B cell (primary cell): Measurements from ENCODE around the gene ELMO1. TPM values are rescaled to one million over a fixed set of nuclear protein-coding genes. Genes with fewer than 3 reads are reported as not detected.

Source experiments
- ATAC-seq: fragments of 200-7000 bp; cut with Tn5 transposase; one replicate; pipeline ENCODE4 v1.10.0; 2021; ENCODE audit warnings: low read depth, mild to moderate bottlenecking, moderate number of reproducible peaks, moderate library complexity
- CTCF ChIA-PET: fragments of 350-600 bp; sonication (Branson Sonifier 250); formaldehyde crosslinking; loops from one replicate; lab custom pipeline; 2021; ENCODE audit warnings: antibody characterized with exemption, inconsistent platforms; lab: Charles Lee
- POLR2A ChIA-PET: fragments of 350-600 bp; sonication (Branson Sonifier 250); formaldehyde crosslinking; loops from one replicate; lab custom pipeline; 2021; ENCODE audit warnings: antibody characterized with exemption; lab: Charles Lee
- DNase-seq: peaks from one replicate; pipeline ENCODE4 v3.0.0; 2013
- H2AFZ ChIP-seq: 2 replicates; pipeline ENCODE4 v1.6.1; 2012; ENCODE audit warnings: mild to moderate bottlenecking, low read depth, low read length; ENCODE audit not compliant: insufficient read depth, poor library complexity, severe bottlenecking
- H3K27ac ChIP-seq, 2 donors: 1 replicate in 1 of 2; 2 replicates in 1 of 2; pipeline ENCODE4 v1.5.1; 2012 to 2013; ENCODE audit warnings: low read length in 2 of 2, mild to moderate bottlenecking in 2 of 2, moderate library complexity in 1 of 2
- H3K27me3 ChIP-seq, 4 experiments: fragments of 200-600 bp in 1 of 4; sonication (generic) in 1 of 4; replicated peaks in 1 of 4; 1 replicate in 2 of 4; 2 replicates in 2 of 4; pipeline versions ENCODE4 v1.6.1 to v1.7.0; 2013 to 2016; ENCODE audit warnings: low read length in 3 of 4, mild to moderate bottlenecking in 2 of 4, mixed read lengths in 1 of 4, moderate library complexity in 1 of 4; ENCODE audit not compliant: insufficient read depth in 4 of 4, control insufficient read depth in 3 of 4; ENCODE audit errors: control extremely low read depth in 1 of 4
- H3K36me3 ChIP-seq, 2 experiments: replicated peaks in 1 of 2; 1 replicate in 1 of 2; 2 replicates in 1 of 2; pipeline versions ENCODE4 v1.6.1 to v1.7.1; 2013; ENCODE audit warnings: low read length in 1 of 2; ENCODE audit not compliant: insufficient read depth in 2 of 2, control insufficient read depth in 1 of 2; ENCODE audit errors: control extremely low read depth in 1 of 2, extremely low read depth in 1 of 2
- H3K4me1 ChIP-seq, 2 donors: fragments of 200-600 bp in 1 of 2; sonication (generic) in 1 of 2; 1 replicate in 1 of 2; 2 replicates in 1 of 2; pipeline versions ENCODE4 v1.5.1 to v1.6.1; 2013 to 2017; ENCODE audit warnings: low read length in 2 of 2; ENCODE audit not compliant: control insufficient read depth in 2 of 2, insufficient read depth in 2 of 2
- H3K4me2 ChIP-seq: replicated peaks from 2 replicates; pipeline ENCODE3; 2012; ENCODE audit warnings: mild to moderate bottlenecking, low read depth, low read length; ENCODE audit not compliant: poor library complexity, severe bottlenecking
- H3K4me3 ChIP-seq, 5 experiments: fragments of 200-600 bp in 1 of 5; sonication (generic) in 1 of 5; 1 replicate in 3 of 5; 2 replicates in 2 of 5; pipeline versions ENCODE4 v1.5.1 to v1.7.0; 2011 to 2016; ENCODE audit warnings: low read length in 4 of 5, mild to moderate bottlenecking in 4 of 5, low read depth in 2 of 5, control low read depth in 1 of 5, moderate library complexity in 1 of 5; ENCODE audit not compliant: insufficient read depth in 1 of 5; ENCODE audit errors: control extremely low read depth in 1 of 5, extremely low read depth in 1 of 5
- H3K79me2 ChIP-seq: fragments of 200-600 bp; sonication (generic); one replicate; pipeline ENCODE4 v1.6.0; 2016; ENCODE audit warnings: low read length; ENCODE audit not compliant: control insufficient read depth, insufficient read depth
- H3K9ac ChIP-seq: fragments of 200-600 bp; sonication (generic); 2 replicates; pipeline ENCODE4 v1.6.1; 2017; ENCODE audit warnings: mild to moderate bottlenecking, low read length, moderate library complexity
- H3K9me3 ChIP-seq, 3 donors: one replicate each; pipeline versions ENCODE4 v1.6.1 to v1.7.1; 2013; ENCODE audit warnings: low read length in 2 of 3; ENCODE audit not compliant: control insufficient read depth in 2 of 3, insufficient read depth in 1 of 3; ENCODE audit errors: control extremely low read depth in 1 of 3
- H4K20me1 ChIP-seq: 2 replicates; pipeline ENCODE4 v1.6.0; 2012; ENCODE audit warnings: mild to moderate bottlenecking, low read length; ENCODE audit not compliant: insufficient read depth, control insufficient read depth, poor library complexity, severe bottlenecking
- H3K27ac Mint-ChIP-seq: one replicate; pipeline ENCODE4 v1.8.0; 2021; ENCODE audit warnings: mixed read lengths
- H3K27me3 Mint-ChIP-seq: one replicate; pipeline ENCODE4 v1.8.0; 2021; ENCODE audit warnings: mixed read lengths
- H3K4me1 Mint-ChIP-seq: one replicate; pipeline ENCODE4 v1.8.0; 2021; ENCODE audit warnings: mixed read lengths
- H3K4me3 Mint-ChIP-seq: one replicate; pipeline ENCODE4 v1.8.0; 2021; ENCODE audit warnings: mixed read lengths
- H3K9me3 Mint-ChIP-seq: one replicate; pipeline ENCODE4 v1.8.0; 2022; ENCODE audit warnings: mixed read lengths; ENCODE audit not compliant: insufficient read depth
- CTCF ChIP-seq: fragments of 200-600 bp; IDR thresholded peaks from one replicate; pipeline ENCODE4 v1.8.0; 2022; ENCODE audit warnings: antibody characterized with exemption, mild to moderate bottlenecking
- EZH2 ChIP-seq: IDR thresholded peaks from 2 replicates; pipeline ENCODE4 v1.6.1; 2012; ENCODE audit warnings: borderline replicate concordance, low read depth, mild to moderate bottlenecking, moderate library complexity, low read length; ENCODE audit not compliant: insufficient read depth, poor library complexity, severe bottlenecking
- WGBS: methylation state at CpG from one replicate; pipeline ENCODE4 v1.1.5; 2013; ENCODE audit warnings: missing lambda C conversion rate; ENCODE audit not compliant: insufficient coverage; 5-methylcytosine and 5-hydroxymethylcytosine counted together
- intact Hi-C: fragments of 100-400 bp; cut with micrococcal nuclease; formaldehyde crosslinking; loops from one replicate; pipeline ENCODE4 v1.10.0; 2022
- polyA plus RNA-seq: library from polyadenylated mRNA; depleted of rRNA; stranded (reverse); fragments of >200 nt; gene quantifications from 2 replicates; pipeline ENCODE4 v1.2.3, GENCODE V29; 2012
- total RNA-seq, 2 donors: library from RNA; stranded (reverse); fragments of 120-200 nt in 1 of 2; gene quantifications; 1 replicate in 1 of 2; 2 replicates in 1 of 2; pipeline versions ENCODE4 v1.2.3 to v1.2.4, GENCODE V29; 2013 to 2022

Gene ELMO1
- total and polyA plus RNA-seq, 2 donors (not counting 1 experiment from before 2014, with no cell fraction given): 44.7 to 177 TPM

GRCh38 chr7:37181550-37181932, 267.1 kb downstream of the ELMO1 start:
- Histone ChIP-seq H3K79me2 (no peaks in the 10 kb centered on the region), H3K4me2 (no peak overlapping the region), H3K9ac (no peak overlapping the region), H3K9me3 (no peaks in the 10 kb centered on the region), H2AFZ (no peak overlapping the region), H3K27ac (no peak overlapping the region), H3K4me1 (no peaks in the 10 kb centered on the region), H3K36me3 (peaks cover 0 to 16% of the 10 kb centered on the region in 2 experiments), H3K4me3 (no peak overlapping the region), H4K20me1 (peaks cover 8% of the 10 kb centered on the region), H3K27me3 (no peaks in the 10 kb centered on the region)
- POLR2A ChIA-PET: no interaction called here
- no peak for DNase-seq
- no peak overlapping the region for H3K4me3 Mint-ChIP-seq
- no peaks in the 10 kb centered on the region for H3K27me3 Mint-ChIP-seq
- no peak overlapping the region for H3K27ac Mint-ChIP-seq
- CTCF ChIA-PET: interaction anchor here (0.7 to 5.0 kb wide), 52 partner anchors 8 to 1637 kb away, joined by 3 to 118 read pairs (median 4); no protein-coding TSS in a partner anchor
- no peak for ATAC-seq
- TF ChIP-seq CTCF: no peak
- TF ChIP-seq EZH2: no peak
- intact Hi-C loops: no loop called here
- no peaks in the 10 kb centered on the region for H3K9me3 Mint-ChIP-seq
- H3K4me1 Mint-ChIP-seq: no peaks in the 10 kb centered on the region

- ChIA-PET CTCF (interaction anchor here (0.7 to 5.0 kb wide), 24 partner anchors 10 to 864 kb away, joined by 3 to 118 read pairs (median 6); no protein-coding TSS in a partner anchor), POLR2A (no interaction called here)
- H3K27ac Mint-ChIP-seq: no peak overlapping the region
- no peak overlapping the region for H3K9ac ChIP-seq
- no peaks in the 10 kb centered on the region for H3K27me3 ChIP-seq
- H3K27me3 Mint-ChIP-seq: no peaks in the 10 kb centered on the region
- H3K4me1 Mint-ChIP-seq: no peaks in the 10 kb centered on the region
- H3K9me3 ChIP-seq: no peaks in the 10 kb centered on the region
- no peaks in the 10 kb centered on the region for H3K4me1 ChIP-seq
- no peak overlapping the region for H3K4me2 ChIP-seq
- no peak overlapping the region for H2AFZ ChIP-seq
- 100% methylated on average over 1 of the region's 7 CpGs for WGBS
- H4K20me1 ChIP-seq: peaks cover 8% of the 10 kb centered on the region
- DNase-seq (no peak), ATAC-seq (no peak)
- H3K4me3 Mint-ChIP-seq: no peak overlapping the region
- TF ChIP-seq EZH2 (no peak), CTCF (no peak)
- intact Hi-C loops: no loop called here
- no peaks in the 10 kb centered on the region for H3K9me3 Mint-ChIP-seq
- peaks cover 0 to 16% of the 10 kb centered on the region in 2 experiments for H3K36me3 ChIP-seq
- no peak overlapping the region for H3K4me3 ChIP-seq
- H3K27ac ChIP-seq: no peak overlapping the region
- H3K79me2 ChIP-seq: no peaks in the 10 kb centered on the region
Observed at GRCh38 chr7:37180828-37181549, 267.7 kb downstream of the ELMO1 start.
